Endothelial cell of umbilical vein (primary cell): ENCODE measurements around the gene TMEM37. TPM values are rescaled to one million over a fixed set of nuclear protein-coding genes. Genes with fewer than 3 reads are reported as not detected.

Experiments
- BruUV-seq: library from RNA; stranded (reverse); fragments of 400-500 nt; replicated peaks from 2 replicates; lab custom pipeline; 2021; lab: Mats Ljungman, UMichigan
- CTCF ChIA-PET: fragments of 300-600, 350-600 bp; sonication (Branson Sonifier 250); formaldehyde crosslinking; loops from one replicate; lab custom pipeline; 2021; ENCODE audit warnings: antibody characterized with exemption, inconsistent platforms; lab: Charles Lee
- POLR2A ChIA-PET: fragments of 300-600, 350-600 bp; sonication (Branson Sonifier 250); formaldehyde crosslinking; loops from one replicate; lab custom pipeline; 2021; ENCODE audit warnings: antibody characterized with exemption, inconsistent platforms; lab: Charles Lee
- DNase-seq: peaks from one replicate; pipeline ENCODE4 v3.0.0-alpha.2; 2011; ENCODE audit warnings: low read depth, low spot score
- FAIRE-seq: peaks from 2 replicates; lab custom pipeline; 2011; peaks lifted over from hg19 to GRCh38; lab: Jason Lieb, UNC
- H2AFZ ChIP-seq: 2 replicates; pipeline ENCODE4 v1.6.0; 2012; ENCODE audit warnings: low read depth, low read length, control low read depth, inconsistent platforms
- H3K27ac ChIP-seq: 2 replicates; pipeline ENCODE4 v1.5.1; 2011; ENCODE audit warnings: low read depth, mild to moderate bottlenecking, control low read depth, low read length, moderate library complexity; ENCODE audit not compliant: insufficient read depth
- H3K27me3 ChIP-seq, 2 experiments: 2 replicates each; pipeline versions ENCODE4 v1.6.0 to v1.6.1; 2011; ENCODE audit warnings: low read length in 2 of 2, mixed read lengths in 1 of 2; ENCODE audit not compliant: control insufficient read depth in 2 of 2, insufficient read depth in 2 of 2
- H3K36me3 ChIP-seq, 2 experiments: 2 replicates in 1 of 2; 3 replicates in 1 of 2; pipeline ENCODE4 v1.5.1; 2011; ENCODE audit warnings: low read length in 2 of 2, mild to moderate bottlenecking in 1 of 2, moderate library complexity in 1 of 2; ENCODE audit not compliant: control insufficient read depth in 2 of 2, insufficient read depth in 2 of 2; ENCODE audit errors: extremely low read depth in 1 of 2
- H3K4me1 ChIP-seq: 3 replicates; pipeline ENCODE4 v1.5.1; 2011; ENCODE audit warnings: mild to moderate bottlenecking, low read length; ENCODE audit not compliant: control insufficient read depth, insufficient read depth; ENCODE audit errors: extremely low read depth
- H3K4me2 ChIP-seq: 2 replicates; pipeline ENCODE4 v1.6.1; 2011; ENCODE audit warnings: low read length, control low read depth, mixed read lengths; ENCODE audit not compliant: insufficient read depth
- H3K4me3 ChIP-seq, 3 experiments: fragments of 200-600 bp in 1 of 3; sonication (generic), shearing (Covaris generic) in 1 of 3; replicated peaks in 1 of 3; 2 replicates each; pipeline ENCODE4 v1.5.1; 2011 to 2016; ENCODE audit warnings: control low read depth in 3 of 3, low read length in 3 of 3, mild to moderate bottlenecking in 2 of 3, inconsistent platforms in 1 of 3, low read depth in 1 of 3, moderate library complexity in 1 of 3; ENCODE audit not compliant: insufficient read depth in 1 of 3
- H3K79me2 ChIP-seq: 2 replicates; pipeline ENCODE4 v1.6.0; 2012; ENCODE audit warnings: low read length, inconsistent platforms; ENCODE audit not compliant: control insufficient read depth, insufficient read depth
- H3K9ac ChIP-seq: replicated peaks from 2 replicates; pipeline ENCODE3; 2011; ENCODE audit warnings: low read length, control low read depth; ENCODE audit not compliant: insufficient read depth; ENCODE audit errors: extremely low read depth
- H3K9me1 ChIP-seq: replicated peaks from 3 replicates; pipeline ENCODE4 v1.6.0; 2011; ENCODE audit warnings: mild to moderate bottlenecking, low read length; ENCODE audit not compliant: control insufficient read depth, insufficient read depth; ENCODE audit errors: extremely low read depth
- H3K9me3 ChIP-seq: replicated peaks from 2 replicates; pipeline ENCODE4 v1.5.1; 2012; ENCODE audit warnings: low read length, inconsistent platforms; ENCODE audit not compliant: control insufficient read depth, insufficient read depth
- H4K20me1 ChIP-seq: replicated peaks from 2 replicates; pipeline ENCODE3; 2011; ENCODE audit warnings: mild to moderate bottlenecking, low read length; ENCODE audit not compliant: control insufficient read depth, insufficient read depth; ENCODE audit errors: extremely low read depth
- EZH2 ChIP-seq: IDR thresholded peaks from 2 replicates; pipeline ENCODE4 v1.6.1; 2012; ENCODE audit warnings: borderline replicate concordance, low read depth, mild to moderate bottlenecking, moderate library complexity, low read length, inconsistent platforms; ENCODE audit not compliant: severe bottlenecking
- FOS ChIP-seq: IDR thresholded peaks from 2 replicates; pipeline ENCODE4 v1.6.1; 2011; ENCODE audit warnings: mild to moderate bottlenecking, low read length, moderate library complexity, borderline replicate concordance; ENCODE audit not compliant: insufficient read depth
- GATA2 ChIP-seq: IDR thresholded peaks from 2 replicates; pipeline ENCODE4 v1.7.0; 2011; ENCODE audit warnings: low read depth, mild to moderate bottlenecking, moderate library complexity, mixed read lengths, low read length; ENCODE audit not compliant: insufficient read length, insufficient read depth
- JUN ChIP-seq: IDR thresholded peaks from 2 replicates; pipeline ENCODE4 v1.6.1; 2011; ENCODE audit warnings: borderline replicate concordance, low read depth; ENCODE audit not compliant: insufficient read length, insufficient read depth
- MYC ChIP-seq: IDR thresholded peaks from one replicate; pipeline ENCODE4 v1.6.1; 2011; ENCODE audit warnings: mild to moderate bottlenecking, low read depth, low read length
- POLR2A ChIP-seq: IDR thresholded peaks from 2 replicates; pipeline ENCODE4 v1.6.1; 2012; ENCODE audit warnings: low read depth, mild to moderate bottlenecking, control low read depth, low read length
- POLR2AphosphoS5 ChIP-seq: IDR thresholded peaks from 2 replicates; pipeline ENCODE4 v1.6.1; 2012; ENCODE audit warnings: low read depth, mild to moderate bottlenecking, control low read depth, low read length, moderate library complexity; ENCODE audit not compliant: insufficient read depth
- dilution Hi-C: fragments of 300-500 bp; cut with MboI; formaldehyde crosslinking; loops from one replicate; pipeline ENCODE4 v1.15.0; 2019; ENCODE audit warnings: low sequenced_read_pairs; ENCODE audit not compliant: extremely low pct_ligation_motif_present
- intact Hi-C: fragments of 100-400 bp; cut with micrococcal nuclease; formaldehyde crosslinking; loops from one replicate; pipeline ENCODE4 v1.10.0; 2022
- polyA plus RNA-seq, 4 experiments: library from polyadenylated mRNA; depleted of rRNA in 3 of 4; stranded (reverse) in 3 of 4; unstranded in 1 of 4; fragments of >200 nt; gene quantifications; 2 replicates each; pipeline versions ENCODE4 v1.2.1 to v1.2.3, GENCODE V29; 2011 to 2012; ENCODE audit warnings: missing spikeins in 1 of 4
- total RNA-seq: library from RNA; stranded (reverse); gene quantifications from 2 replicates; pipeline ENCODE4 v1.2.3, GENCODE V29; 2021
- TF ChIP-seq, protein P1 (sequence below), 2 donors: IDR thresholded peaks; 1 replicate in 1 of 2; 2 replicates in 1 of 2; pipeline ENCODE4 v1.5.1; 2011; ENCODE audit warnings: low read length in 2 of 2, mild to moderate bottlenecking in 2 of 2, moderate library complexity in 2 of 2, control low read depth in 1 of 2, inconsistent platforms in 1 of 2, low read depth in 1 of 2; ENCODE audit not compliant: insufficient read depth in 1 of 2; ENCODE audit errors: extremely low read depth in 1 of 2
- TF ChIP-seq, protein P2 (sequence below): IDR thresholded peaks from 2 replicates; pipeline ENCODE4 v1.6.1; 2011; ENCODE audit not compliant: insufficient read depth, insufficient read length

The TMEM37 gene
- total and polyA plus RNA-seq, 2 donors (not counting 3 experiments of a cell fraction or from before 2014, with no cell fraction given), result 3.5 to 16.2 TPM

DNA sequence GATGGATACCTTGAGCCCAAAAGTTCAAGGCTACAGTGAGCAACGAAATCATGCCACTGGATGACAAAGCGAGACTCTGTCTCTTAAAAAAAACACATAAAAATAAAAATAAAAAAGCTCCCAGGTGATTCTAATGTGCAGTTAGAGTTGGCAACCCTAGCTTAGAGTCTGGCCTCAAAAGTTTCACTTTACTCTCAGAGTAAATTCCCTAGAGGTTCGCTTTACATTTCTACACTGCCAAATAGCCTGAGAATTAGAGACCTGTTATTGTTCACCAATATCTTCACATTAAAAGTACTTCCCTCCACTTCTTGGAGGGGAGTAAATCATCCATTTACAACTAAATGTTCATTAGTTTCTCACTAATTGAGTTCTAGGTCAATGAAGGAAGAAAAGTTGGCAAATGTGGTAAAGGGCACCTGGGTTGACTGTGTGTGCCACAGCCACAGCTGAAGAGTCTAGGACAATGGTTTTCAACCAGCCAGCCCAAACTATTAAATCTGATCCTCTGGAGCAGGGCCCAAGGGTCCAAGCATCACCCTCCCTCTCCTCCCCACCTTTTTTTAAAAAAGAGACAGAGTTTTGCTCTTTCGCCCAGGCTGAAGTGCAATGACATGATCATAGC, 15.2 kb upstream of the TMEM37 start:
- TF ChIP-seq JUN (no peak), POLR2A (no peak)
- dilution Hi-C loops, result no loop called here
- Histone ChIP-seq H3K4me3 (no peak overlapping the region), H3K9me1 (no peaks in the 10 kb centered on the region), H3K79me2 (no peaks in the 10 kb centered on the region), H3K4me2 (no peak overlapping the region), H3K4me1 (no peaks in the 10 kb centered on the region), H3K9me3 (no peaks in the 10 kb centered on the region), H2AFZ (no peak overlapping the region), H3K9ac (no peak overlapping the region), H3K36me3 (no peaks in the 10 kb centered on the region), H4K20me1 (no peaks in the 10 kb centered on the region), H3K27ac (no peak overlapping the region), H3K27me3 (peaks cover 18 to 29% of the 10 kb centered on the region in 2 experiments)
- BruUV-seq, result no TSS peak
- DNase-seq, result no peak
- intact Hi-C loops, result no loop called here
- FAIRE-seq, result no peak
- CTCF ChIA-PET, result interaction anchor here (0.8 to 3.5 kb wide), 3 partner anchors 13 to 60 kb away, joined by 3 to 18 read pairs (median 3); no protein-coding TSS in a partner anchor
- POLR2A ChIA-PET, result no interaction called here

DNA sequence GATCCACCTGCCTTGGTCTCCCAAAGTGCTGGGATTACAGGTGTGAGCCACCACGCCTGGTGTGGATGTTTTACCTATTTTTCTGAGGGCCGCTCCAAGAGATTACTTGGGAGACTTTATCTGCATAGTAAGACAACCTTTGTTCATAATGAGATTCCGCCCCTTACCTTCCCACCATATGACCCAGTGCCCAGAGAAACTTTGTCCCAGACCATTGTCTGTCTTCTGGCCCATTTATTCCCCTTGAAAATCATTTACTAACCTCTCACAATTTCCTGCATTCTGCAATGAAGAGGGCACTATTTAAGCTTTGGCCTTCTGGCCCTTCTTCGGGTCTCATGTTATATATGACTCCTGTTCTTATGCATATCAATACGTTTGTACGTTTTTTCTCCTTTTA, 13.7 kb upstream of the TMEM37 start:
- POLR2A ChIA-PET, result no interaction called here
- no peaks in the 10 kb centered on the region for H4K20me1 ChIP-seq
- intact Hi-C loops, result no loop called here
- dilution Hi-C loops, result no loop called here
- H3K79me2 ChIP-seq, result no peaks in the 10 kb centered on the region
- DNase-seq (no peak), FAIRE-seq (no peak)
- H3K27me3 ChIP-seq, result peaks cover 25 to 29% of the 10 kb centered on the region in 2 experiments
- no peaks in the 10 kb centered on the region for H3K9me1 ChIP-seq
- no TSS peak for BruUV-seq
- H3K36me3 ChIP-seq, result no peaks in the 10 kb centered on the region
- no peak overlapping the region for H3K4me3 ChIP-seq
- H3K9ac ChIP-seq, result no peak overlapping the region
- TF ChIP-seq FOS, result no peak
- TF ChIP-seq MYC, result no peak
- no peak for TF ChIP-seq GATA2
- no peak for TF ChIP-seq JUN
- no peak for TF ChIP-seq POLR2A
- no peak for TF ChIP-seq EZH2
- TF ChIP-seq, protein P1, sequence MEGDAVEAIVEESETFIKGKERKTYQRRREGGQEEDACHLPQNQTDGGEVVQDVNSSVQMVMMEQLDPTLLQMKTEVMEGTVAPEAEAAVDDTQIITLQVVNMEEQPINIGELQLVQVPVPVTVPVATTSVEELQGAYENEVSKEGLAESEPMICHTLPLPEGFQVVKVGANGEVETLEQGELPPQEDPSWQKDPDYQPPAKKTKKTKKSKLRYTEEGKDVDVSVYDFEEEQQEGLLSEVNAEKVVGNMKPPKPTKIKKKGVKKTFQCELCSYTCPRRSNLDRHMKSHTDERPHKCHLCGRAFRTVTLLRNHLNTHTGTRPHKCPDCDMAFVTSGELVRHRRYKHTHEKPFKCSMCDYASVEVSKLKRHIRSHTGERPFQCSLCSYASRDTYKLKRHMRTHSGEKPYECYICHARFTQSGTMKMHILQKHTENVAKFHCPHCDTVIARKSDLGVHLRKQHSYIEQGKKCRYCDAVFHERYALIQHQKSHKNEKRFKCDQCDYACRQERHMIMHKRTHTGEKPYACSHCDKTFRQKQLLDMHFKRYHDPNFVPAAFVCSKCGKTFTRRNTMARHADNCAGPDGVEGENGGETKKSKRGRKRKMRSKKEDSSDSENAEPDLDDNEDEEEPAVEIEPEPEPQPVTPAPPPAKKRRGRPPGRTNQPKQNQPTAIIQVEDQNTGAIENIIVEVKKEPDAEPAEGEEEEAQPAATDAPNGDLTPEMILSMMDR (IDR thresholded peaks at IDR 0.05; ENCODE audit: extremely low read depth in 1 of 2, insufficient read depth in 1 of 2, low read depth in 1 of 2, low read length in 2 of 2), result no peak
- TF ChIP-seq POLR2AphosphoS5, result no peak
- TF ChIP-seq, protein P2, sequence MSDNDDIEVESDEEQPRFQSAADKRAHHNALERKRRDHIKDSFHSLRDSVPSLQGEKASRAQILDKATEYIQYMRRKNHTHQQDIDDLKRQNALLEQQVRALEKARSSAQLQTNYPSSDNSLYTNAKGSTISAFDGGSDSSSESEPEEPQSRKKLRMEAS, result no peak
- CTCF ChIA-PET, result no interaction called here
- no peak overlapping the region for H3K4me2 ChIP-seq
- H3K27ac ChIP-seq, result no peak overlapping the region
- H3K9me3 ChIP-seq, result no peaks in the 10 kb centered on the region
- no peaks in the 10 kb centered on the region for H3K4me1 ChIP-seq
- no peak overlapping the region for H2AFZ ChIP-seq
